Muscle of back (tissue), 11 donors: ENCODE results near the gene NDUFB5. TPM values are rescaled to one million over a fixed set of nuclear protein-coding genes. Genes with fewer than 3 reads are reported as not detected.

ENCODE experiments used
- DNase-seq, 3 donors: peaks; one replicate each; pipeline versions ENCODE4 v3.0.0 to v3.0.0-alpha.2; 2013
- polyA plus RNA-seq, 10 donors: library from polyadenylated mRNA; unstranded; fragments of 120-200 nt; gene quantifications; one replicate each; pipeline ENCODE4 v1.2.1, GENCODE V29; 2013; ENCODE audit not compliant: insufficient read length in 10 of 10

NDUFB5 gene
- polyA plus RNA-seq, 10 donors = 170 to 234 (median 201) TPM

- no peak for DNase-seq
These were observed 68.3 kb downstream of the NDUFB5 start for GRCh38 chr3:179672918-179673317.

GRCh38 chr3:179673523-179673922, 68.9 kb downstream of the NDUFB5 start:
- DNase-seq = no peak

GRCh38 chr3:179676081-179676480, 71.5 kb downstream of the NDUFB5 start:
- DNase-seq = no peak

Other genes starting within 250 kb of the NDUFB5 start
- 10 to 100 TPM; 30.9 to 43.8 (median 35.4) TPM for gene GNB4, start 153.3 kb upstream of the NDUFB5 start, polyA plus RNA-seq
- gene ACTL6A, start 41.9 kb upstream of the NDUFB5 start, polyA plus RNA-seq = 10 to 100 TPM; 35.2 to 61.4 (median 43.6) TPM
- 10 to 100 TPM; 39.6 to 46.2 (median 45.2) TPM for gene MRPL47, start 156 bp upstream of the NDUFB5 start, polyA plus RNA-seq
- 10 to 100 TPM; 28.3 to 56.1 (median 43.1) TPM for gene USP13, start 48.2 kb downstream of the NDUFB5 start, polyA plus RNA-seq